Glutamatergic neuron (in vitro differentiated cells): ENCODE measurements around the gene LBX2. TPM values are rescaled to one million over a fixed set of nuclear protein-coding genes. Genes with fewer than 3 reads are reported as not detected.

Experiments
- DNase-seq: peaks from one replicate; pipeline ENCODE4 v3.0.0; 2022
- H3K27ac Mint-ChIP-seq: one replicate; pipeline ENCODE4 v1.8.0; 2020; ENCODE audit warnings: mild to moderate bottlenecking, mixed read lengths, inconsistent platforms; ENCODE audit not compliant: unreplicated experiment
- H3K27me3 Mint-ChIP-seq: one replicate; pipeline ENCODE4 v1.8.0; 2020; ENCODE audit warnings: mild to moderate bottlenecking, moderate library complexity, mixed read lengths, inconsistent platforms; ENCODE audit not compliant: unreplicated experiment
- H3K36me3 Mint-ChIP-seq: one replicate; pipeline ENCODE4 v1.8.0; 2020; ENCODE audit warnings: mild to moderate bottlenecking, mixed read lengths, inconsistent platforms; ENCODE audit not compliant: unreplicated experiment
- H3K4me1 Mint-ChIP-seq: one replicate; pipeline ENCODE4 v1.8.0; 2020; ENCODE audit warnings: mild to moderate bottlenecking, low read depth, mixed read lengths, inconsistent platforms; ENCODE audit not compliant: unreplicated experiment
- H3K4me3 Mint-ChIP-seq: one replicate; pipeline ENCODE4 v1.8.0; 2020; ENCODE audit warnings: mild to moderate bottlenecking, mixed read lengths, inconsistent platforms; ENCODE audit not compliant: unreplicated experiment
- H3K9me3 Mint-ChIP-seq: one replicate; pipeline ENCODE4 v1.8.0; 2020; ENCODE audit warnings: mild to moderate bottlenecking, moderate library complexity, mixed read lengths, inconsistent platforms; ENCODE audit not compliant: unreplicated experiment
- total RNA-seq: library from RNA; stranded (reverse); fragmentation: NEBNext Ultra II Directional; extraction: Animal tissue kit (Norgen Biotek cat#: 25700); gene quantifications from one replicate; pipeline ENCODE4 v1.2.1, GENCODE V29; 2021; ENCODE audit not compliant: unreplicated experiment
- TF ChIP-seq, protein P1 (sequence below): fragments of 200-600 bp; sonication (generic); IDR thresholded peaks from one replicate; pipeline ENCODE4 v1.5.0; 2021; ENCODE audit not compliant: partially characterized antibody, unreplicated experiment

Gene LBX2
- total RNA-seq, 1 donor from 2014 or later = 0.96 TPM

DNA sequence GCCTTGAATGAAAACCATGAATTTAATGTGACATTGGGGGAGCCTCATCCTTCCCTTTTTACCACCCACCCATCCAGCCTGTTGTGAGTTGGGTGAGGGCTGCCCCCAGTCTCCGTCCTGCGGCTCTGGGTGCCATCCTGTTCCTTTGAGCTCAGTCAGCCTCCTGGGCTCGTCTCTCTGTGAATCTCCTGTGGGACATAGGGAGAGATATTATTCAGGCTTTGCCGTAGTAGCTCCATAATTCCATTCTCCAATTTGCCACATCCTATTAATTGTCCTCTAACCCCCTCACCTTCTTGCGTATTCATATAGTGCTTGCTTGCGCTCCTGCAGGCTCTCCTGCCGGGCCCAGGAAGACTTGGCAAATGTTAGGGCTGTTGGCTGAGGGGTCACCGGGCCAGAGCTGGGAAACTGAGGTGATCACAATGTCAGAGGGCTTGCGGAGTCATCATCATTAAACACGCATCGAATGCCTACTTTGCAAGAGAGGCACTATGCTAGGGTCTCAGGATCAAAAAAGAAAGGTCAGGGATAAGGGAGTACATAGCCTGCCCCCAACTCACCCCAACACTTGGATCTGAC is 27.3 kb upstream of the LBX2 start:
- peaks cover 19% of the 10 kb centered on the region for H3K27me3 Mint-ChIP-seq
- no peak overlapping the region for H3K4me3 Mint-ChIP-seq
- H3K27ac Mint-ChIP-seq = no peak overlapping the region
- peaks cover 9% of the 10 kb centered on the region for H3K4me1 Mint-ChIP-seq
- peaks cover 18% of the 10 kb centered on the region for H3K9me3 Mint-ChIP-seq
- DNase-seq = no peak
- TF ChIP-seq, protein P1, sequence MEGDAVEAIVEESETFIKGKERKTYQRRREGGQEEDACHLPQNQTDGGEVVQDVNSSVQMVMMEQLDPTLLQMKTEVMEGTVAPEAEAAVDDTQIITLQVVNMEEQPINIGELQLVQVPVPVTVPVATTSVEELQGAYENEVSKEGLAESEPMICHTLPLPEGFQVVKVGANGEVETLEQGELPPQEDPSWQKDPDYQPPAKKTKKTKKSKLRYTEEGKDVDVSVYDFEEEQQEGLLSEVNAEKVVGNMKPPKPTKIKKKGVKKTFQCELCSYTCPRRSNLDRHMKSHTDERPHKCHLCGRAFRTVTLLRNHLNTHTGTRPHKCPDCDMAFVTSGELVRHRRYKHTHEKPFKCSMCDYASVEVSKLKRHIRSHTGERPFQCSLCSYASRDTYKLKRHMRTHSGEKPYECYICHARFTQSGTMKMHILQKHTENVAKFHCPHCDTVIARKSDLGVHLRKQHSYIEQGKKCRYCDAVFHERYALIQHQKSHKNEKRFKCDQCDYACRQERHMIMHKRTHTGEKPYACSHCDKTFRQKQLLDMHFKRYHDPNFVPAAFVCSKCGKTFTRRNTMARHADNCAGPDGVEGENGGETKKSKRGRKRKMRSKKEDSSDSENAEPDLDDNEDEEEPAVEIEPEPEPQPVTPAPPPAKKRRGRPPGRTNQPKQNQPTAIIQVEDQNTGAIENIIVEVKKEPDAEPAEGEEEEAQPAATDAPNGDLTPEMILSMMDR = no peak
- peaks cover 9% of the 10 kb centered on the region for H3K36me3 Mint-ChIP-seq

- Mint-ChIP-seq H3K4me3 (no peak within 1 kb of the TSS), H3K9me3 (peaks cover 15% of the 10 kb centered on the region), H3K36me3 (peaks cover 9% of the 10 kb centered on the region), H3K27me3 (peaks cover 24% of the 10 kb centered on the region), H3K4me1 (peaks cover 3% of the 10 kb centered on the region), H3K27ac (peak within 1 kb of the TSS; percentile 22)
- TF ChIP-seq, protein P1 = no peak
- no peak for DNase-seq
Measured at GRCh38 chr2:74525717-74526648, 26.6 kb upstream of the LBX2 start, which contains the start of gene DQX1. Gene DQX1 (minus strand): TSS chr2:74526231. CDS start chr2:74525729, 502 bp downstream.

- no peaks in the 10 kb centered on the region for H3K4me1 Mint-ChIP-seq
- peaks cover 27% of the 10 kb centered on the region for H3K27me3 Mint-ChIP-seq
- H3K4me3 Mint-ChIP-seq = no peak overlapping the region
- H3K27ac Mint-ChIP-seq = no peak overlapping the region
- no peak for DNase-seq
- peaks cover 9% of the 10 kb centered on the region for H3K36me3 Mint-ChIP-seq
- TF ChIP-seq, protein P1 = no peak
- peaks cover 15% of the 10 kb centered on the region for H3K9me3 Mint-ChIP-seq
Measured at GRCh38 chr2:74524955-74525716, 25.7 kb upstream of the LBX2 start.

GRCh38 chr2:74524005-74524404 is 24.6 kb upstream of the LBX2 start:
- Mint-ChIP-seq H3K4me3 (no peak overlapping the region), H3K9me3 (peaks cover 12% of the 10 kb centered on the region), H3K27me3 (peaks cover 29% of the 10 kb centered on the region), H3K27ac (no peak overlapping the region), H3K36me3 (peaks cover 9% of the 10 kb centered on the region), H3K4me1 (no peaks in the 10 kb centered on the region)
- DNase-seq = no peak
- TF ChIP-seq, protein P1 = no peak
